GM12864 (cell line): Measurements from ENCODE around the gene PCDHA7.

Source experiments
- DNase-seq: peaks from one replicate; pipeline ENCODE4 v3.0.0-alpha.2; 2011; ENCODE audit warnings: low read depth
- H3K4me3 ChIP-seq: 2 replicates; pipeline ENCODE4 v1.5.1; 2011; ENCODE audit warnings: mild to moderate bottlenecking, low read depth, low read length, control low read depth
- CTCF ChIP-seq: IDR thresholded peaks from 2 replicates; pipeline ENCODE4 v1.5.1; 2011; ENCODE audit warnings: low read depth, mild to moderate bottlenecking, moderate library complexity, low read length, control low read depth, inconsistent platforms; ENCODE audit errors: missing control alignments

PCDHA7 gene

GRCh38 chr5:140857177-140857986, 23.3 kb downstream of the PCDHA7 start:
- H3K4me3 ChIP-seq: no peak overlapping the region
- no peak for TF ChIP-seq CTCF
- DNase-seq: no peak

DNA sequence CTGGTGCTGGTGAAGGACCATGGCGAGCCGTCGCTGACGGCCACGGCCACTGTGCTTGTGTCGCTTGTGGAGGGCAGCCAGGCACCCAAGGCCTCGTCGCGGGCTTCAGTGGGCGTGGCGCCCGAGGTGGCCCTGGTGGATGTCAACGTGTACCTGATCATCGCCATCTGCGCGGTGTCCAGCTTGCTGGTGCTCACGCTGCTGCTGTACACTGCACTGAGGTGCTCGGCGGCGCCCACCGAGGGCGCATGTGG, 23.8 kb downstream of the PCDHA7 start:
- no peak for DNase-seq
- no peak for TF ChIP-seq CTCF

GRCh38 chr5:140862441-140863295, 28.6 kb downstream of the PCDHA7 start:
- no peak for DNase-seq
- TF ChIP-seq CTCF: no peak
- no peak overlapping the region for H3K4me3 ChIP-seq

More for the DNA sequence above, 23.8 kb downstream of the PCDHA7 start:
- no peak overlapping the region for H3K4me3 ChIP-seq

- no peak for DNase-seq
- no peak within 1 kb of the TSS for H3K4me3 ChIP-seq
- TF ChIP-seq CTCF: no peak
These were observed 34.9 kb downstream of the PCDHA7 start, which contains the start of gene PCDHA11 for GRCh38 chr5:140868721-140869554. Gene PCDHA11 (plus strand): TSS chr5:140868957. CDS start chr5:140869104, 147 bp downstream.

- no peak for DNase-seq
- H3K4me3 ChIP-seq: no peak overlapping the region
- no peak for TF ChIP-seq CTCF
These were observed 35.5 kb downstream of the PCDHA7 start for GRCh38 chr5:140869555-140869886.

DNA sequence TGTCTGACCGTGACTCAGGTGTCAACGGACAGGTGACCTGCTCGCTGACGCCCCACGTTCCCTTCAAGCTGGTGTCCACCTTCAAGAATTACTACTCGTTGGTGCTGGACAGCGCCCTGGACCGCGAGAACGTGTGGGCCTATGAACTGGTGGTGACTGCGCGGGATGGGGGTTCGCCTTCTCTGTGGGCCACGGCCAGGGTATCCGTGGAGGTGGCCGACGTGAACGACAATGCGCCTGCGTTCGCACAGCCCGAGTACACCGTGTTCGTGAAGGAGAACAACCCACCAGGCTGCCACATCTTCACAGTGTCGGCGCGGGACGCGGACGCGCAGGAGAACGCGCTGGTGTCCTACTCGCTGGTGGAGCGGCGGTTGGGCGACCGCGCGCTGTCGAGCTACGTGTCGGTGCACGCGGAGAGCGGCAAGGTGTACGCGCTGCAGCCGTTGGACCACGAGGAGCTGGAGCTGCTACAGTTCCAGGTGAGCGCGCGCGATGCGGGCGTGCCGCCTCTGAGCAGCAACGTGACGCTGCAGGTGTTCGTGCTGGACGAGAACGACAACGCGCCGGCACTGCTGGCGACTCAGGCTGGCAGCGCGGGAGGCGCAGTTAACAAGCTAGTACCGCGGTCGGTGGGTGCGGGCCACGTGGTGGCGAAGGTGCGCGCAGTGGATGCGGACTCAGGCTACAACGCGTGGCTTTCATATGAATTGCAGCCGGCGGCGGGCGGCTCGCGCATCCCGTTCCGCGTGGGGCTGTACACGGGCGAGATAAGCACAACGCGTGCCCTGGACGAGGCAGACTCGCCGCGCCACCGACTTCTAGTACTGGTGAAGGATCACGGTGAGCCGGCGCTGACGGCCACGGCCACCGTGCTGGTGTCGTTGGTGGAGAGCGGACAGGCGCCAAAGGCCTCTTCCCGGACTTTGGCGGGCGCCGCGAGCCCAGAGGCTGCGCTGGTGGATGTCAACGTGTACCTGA, 36.4 kb downstream of the PCDHA7 start:
- DNase-seq: no peak
- H3K4me3 ChIP-seq: no peak overlapping the region
- TF ChIP-seq CTCF: no peak
